ENCODE measurements around the gene CTNNB1.

DNA sequence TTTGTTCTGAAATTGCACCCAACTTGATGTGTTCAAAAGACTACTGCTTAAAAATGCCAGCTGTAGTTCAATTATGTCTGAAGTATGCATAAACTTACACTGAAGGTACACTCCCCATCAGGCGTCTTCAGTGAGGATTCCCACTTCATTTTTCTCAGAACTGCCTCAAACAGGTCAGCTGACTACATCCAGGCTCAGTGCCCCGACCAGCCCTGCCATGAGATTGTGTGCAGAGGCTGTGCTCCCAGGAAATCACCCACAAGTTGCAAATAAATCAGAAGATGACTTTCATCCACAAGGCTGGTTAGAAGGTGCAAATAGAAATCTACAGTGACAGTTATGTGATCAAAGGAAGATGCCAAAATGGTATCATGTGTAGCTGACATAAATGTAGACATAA lies 51.5 kb downstream of the CTNNB1 start:
- TF ChIP-seq, protein P1, sequence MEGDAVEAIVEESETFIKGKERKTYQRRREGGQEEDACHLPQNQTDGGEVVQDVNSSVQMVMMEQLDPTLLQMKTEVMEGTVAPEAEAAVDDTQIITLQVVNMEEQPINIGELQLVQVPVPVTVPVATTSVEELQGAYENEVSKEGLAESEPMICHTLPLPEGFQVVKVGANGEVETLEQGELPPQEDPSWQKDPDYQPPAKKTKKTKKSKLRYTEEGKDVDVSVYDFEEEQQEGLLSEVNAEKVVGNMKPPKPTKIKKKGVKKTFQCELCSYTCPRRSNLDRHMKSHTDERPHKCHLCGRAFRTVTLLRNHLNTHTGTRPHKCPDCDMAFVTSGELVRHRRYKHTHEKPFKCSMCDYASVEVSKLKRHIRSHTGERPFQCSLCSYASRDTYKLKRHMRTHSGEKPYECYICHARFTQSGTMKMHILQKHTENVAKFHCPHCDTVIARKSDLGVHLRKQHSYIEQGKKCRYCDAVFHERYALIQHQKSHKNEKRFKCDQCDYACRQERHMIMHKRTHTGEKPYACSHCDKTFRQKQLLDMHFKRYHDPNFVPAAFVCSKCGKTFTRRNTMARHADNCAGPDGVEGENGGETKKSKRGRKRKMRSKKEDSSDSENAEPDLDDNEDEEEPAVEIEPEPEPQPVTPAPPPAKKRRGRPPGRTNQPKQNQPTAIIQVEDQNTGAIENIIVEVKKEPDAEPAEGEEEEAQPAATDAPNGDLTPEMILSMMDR (IDR thresholded peaks at IDR 0.05), result no peak
- TF ChIP-seq NR2C2 (CRISPR knock-in tag; IDR thresholded peaks at IDR 0.05) (no peak), MYBL2 (CRISPR knock-in tag; IDR thresholded peaks at IDR 0.05) (no peak), RELA (CRISPR knock-in tag; IDR thresholded peaks at IDR 0.05; ENCODE audit: borderline replicate concordance) (no peak), SOX15 (CRISPR knock-in tag; IDR thresholded peaks at IDR 0.05) (no peak)

Data from WTC11 (cell line).